ENCODE measurements around the gene PBX3. TPM values are rescaled to one million over a fixed set of nuclear protein-coding genes. Genes with fewer than 3 reads are reported as not detected.

Gene PBX3
- total and polyA plus RNA-seq, 8 donors, result 36.3 to 53.6 (median 42.8) TPM

GRCh38 chr9:125985998-125986655 is 239.0 kb downstream of the PBX3 start:
- Histone ChIP-seq H3K27me3 (peaks cover 0 to 6% of the 10 kb centered on the region in 2 donors), H3K4me3 (no peak overlapping the region), H3K27ac (no peak overlapping the region), H3K4me1 (no peaks in the 10 kb centered on the region), H3K36me3 (no peaks in the 10 kb centered on the region), H3K9me3 (no peaks in the 10 kb centered on the region)
- ATAC-seq, result no peak
- DNase-seq, result no peak
- TF ChIP-seq, protein P1, sequence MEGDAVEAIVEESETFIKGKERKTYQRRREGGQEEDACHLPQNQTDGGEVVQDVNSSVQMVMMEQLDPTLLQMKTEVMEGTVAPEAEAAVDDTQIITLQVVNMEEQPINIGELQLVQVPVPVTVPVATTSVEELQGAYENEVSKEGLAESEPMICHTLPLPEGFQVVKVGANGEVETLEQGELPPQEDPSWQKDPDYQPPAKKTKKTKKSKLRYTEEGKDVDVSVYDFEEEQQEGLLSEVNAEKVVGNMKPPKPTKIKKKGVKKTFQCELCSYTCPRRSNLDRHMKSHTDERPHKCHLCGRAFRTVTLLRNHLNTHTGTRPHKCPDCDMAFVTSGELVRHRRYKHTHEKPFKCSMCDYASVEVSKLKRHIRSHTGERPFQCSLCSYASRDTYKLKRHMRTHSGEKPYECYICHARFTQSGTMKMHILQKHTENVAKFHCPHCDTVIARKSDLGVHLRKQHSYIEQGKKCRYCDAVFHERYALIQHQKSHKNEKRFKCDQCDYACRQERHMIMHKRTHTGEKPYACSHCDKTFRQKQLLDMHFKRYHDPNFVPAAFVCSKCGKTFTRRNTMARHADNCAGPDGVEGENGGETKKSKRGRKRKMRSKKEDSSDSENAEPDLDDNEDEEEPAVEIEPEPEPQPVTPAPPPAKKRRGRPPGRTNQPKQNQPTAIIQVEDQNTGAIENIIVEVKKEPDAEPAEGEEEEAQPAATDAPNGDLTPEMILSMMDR (IDR thresholded peaks at IDR 0.05), result no peak
- intact Hi-C loops (cut with DNase I), result no loop called here

GRCh38 chr9:125986966-125987365 is 239.8 kb downstream of the PBX3 start:
- Histone ChIP-seq H3K9me3 (no peaks in the 10 kb centered on the region), H3K27ac (no peak overlapping the region), H3K4me1 (no peaks in the 10 kb centered on the region), H3K36me3 (no peaks in the 10 kb centered on the region), H3K4me3 (no peak overlapping the region), H3K27me3 (peaks cover 0 to 6% of the 10 kb centered on the region in 2 donors)
- intact Hi-C loops (cut with DNase I), result no loop called here
- TF ChIP-seq, protein P1 (IDR thresholded peaks at IDR 0.05), result no peak
- ATAC-seq, result no peak
- no peak for DNase-seq

GRCh38 chr9:125987420-125987819 is 240.2 kb downstream of the PBX3 start:
- H3K4me3 ChIP-seq, result no peak overlapping the region
- intact Hi-C loops (cut with DNase I), result no loop called here
- no peaks in the 10 kb centered on the region for H3K36me3 ChIP-seq
- TF ChIP-seq, protein P1 (IDR thresholded peaks at IDR 0.05), result no peak
- H3K9me3 ChIP-seq, result no peaks in the 10 kb centered on the region
- DNase-seq, result no peak
- H3K27me3 ChIP-seq, result peaks cover 0 to 6% of the 10 kb centered on the region in 2 donors
- no peak for ATAC-seq
- no peaks in the 10 kb centered on the region for H3K4me1 ChIP-seq
- H3K27ac ChIP-seq, result no peak overlapping the region

- Histone ChIP-seq H3K9me3 (no peaks in the 10 kb centered on the region), H3K4me3 (no peak overlapping the region), H3K4me1 (no peaks in the 10 kb centered on the region), H3K27ac (no peak overlapping the region), H3K27me3 (peaks cover 0 to under 1% of the 10 kb centered on the region in 2 donors), H3K36me3 (no peaks in the 10 kb centered on the region)
- intact Hi-C loops (cut with DNase I), result no loop called here
- ATAC-seq (no peak), DNase-seq (peak in 1 of 4 donors; percentile 17)
- TF ChIP-seq, protein P1 (IDR thresholded peaks at IDR 0.05), result no peak
Observed at GRCh38 chr9:125988479-125989050, 241.4 kb downstream of the PBX3 start.

DNA sequence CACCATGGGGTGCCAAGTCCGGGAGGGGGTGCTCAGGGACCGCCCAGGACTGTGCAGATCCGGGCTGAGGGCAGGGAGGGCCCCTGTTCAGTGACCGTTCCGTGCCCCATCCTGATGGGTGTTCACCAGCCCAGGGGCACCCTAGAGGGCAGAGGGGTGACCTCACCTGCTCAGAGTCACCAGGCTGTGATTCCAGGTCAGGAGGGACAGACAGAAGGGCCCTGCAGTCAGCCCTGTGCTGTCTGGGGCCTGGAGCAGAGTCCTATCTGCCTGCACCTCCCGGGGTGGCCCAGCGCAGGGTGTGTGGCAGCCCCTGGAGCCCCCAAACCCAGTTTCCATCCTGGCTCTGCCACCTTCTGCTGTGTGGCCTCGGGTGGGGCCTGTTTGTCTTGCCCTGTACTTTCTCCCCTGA is 241.9 kb downstream of the PBX3 start:
- Histone ChIP-seq H3K27me3 (no peaks in the 10 kb centered on the region), H3K27ac (no peak overlapping the region), H3K36me3 (no peaks in the 10 kb centered on the region), H3K9me3 (no peaks in the 10 kb centered on the region), H3K4me1 (no peaks in the 10 kb centered on the region), H3K4me3 (no peak overlapping the region)
- TF ChIP-seq, protein P1 (IDR thresholded peaks at IDR 0.05), result no peak
- ATAC-seq (no peak), DNase-seq (no peak)
- intact Hi-C loops (cut with DNase I), result no loop called here

Data from left lung (tissue), 10 donors.